Endothelial cell of umbilical vein (primary cell): Measurements from ENCODE around the gene CRY2. TPM values are rescaled to one million over a fixed set of nuclear protein-coding genes. Genes with fewer than 3 reads are reported as not detected.

Experiments
- BruUV-seq: library from RNA; stranded (reverse); fragments of 400-500 nt; replicated peaks from 2 replicates; lab custom pipeline; 2021; lab: Mats Ljungman, UMichigan
- CTCF ChIA-PET: fragments of 300-600, 350-600 bp; sonication (Branson Sonifier 250); formaldehyde crosslinking; loops from one replicate; lab custom pipeline; 2021; ENCODE audit warnings: antibody characterized with exemption, inconsistent platforms; lab: Charles Lee
- POLR2A ChIA-PET: fragments of 300-600, 350-600 bp; sonication (Branson Sonifier 250); formaldehyde crosslinking; loops from one replicate; lab custom pipeline; 2021; ENCODE audit warnings: antibody characterized with exemption, inconsistent platforms; lab: Charles Lee
- DNase-seq: peaks from one replicate; pipeline ENCODE4 v3.0.0-alpha.2; 2011; ENCODE audit warnings: low read depth, low spot score
- FAIRE-seq: peaks from 2 replicates; lab custom pipeline; 2011; peaks lifted over from hg19 to GRCh38; lab: Jason Lieb, UNC
- H2AFZ ChIP-seq: 2 replicates; pipeline ENCODE4 v1.6.0; 2012; ENCODE audit warnings: low read depth, low read length, control low read depth, inconsistent platforms
- H3K27ac ChIP-seq: 2 replicates; pipeline ENCODE4 v1.5.1; 2011; ENCODE audit warnings: low read depth, mild to moderate bottlenecking, control low read depth, low read length, moderate library complexity; ENCODE audit not compliant: insufficient read depth
- H3K27me3 ChIP-seq, 2 experiments: 2 replicates each; pipeline versions ENCODE4 v1.6.0 to v1.6.1; 2011; ENCODE audit warnings: low read length in 2 of 2, mixed read lengths in 1 of 2; ENCODE audit not compliant: control insufficient read depth in 2 of 2, insufficient read depth in 2 of 2
- H3K36me3 ChIP-seq, 2 experiments: 2 replicates in 1 of 2; 3 replicates in 1 of 2; pipeline ENCODE4 v1.5.1; 2011; ENCODE audit warnings: low read length in 2 of 2, mild to moderate bottlenecking in 1 of 2, moderate library complexity in 1 of 2; ENCODE audit not compliant: control insufficient read depth in 2 of 2, insufficient read depth in 2 of 2; ENCODE audit errors: extremely low read depth in 1 of 2
- H3K4me1 ChIP-seq: 3 replicates; pipeline ENCODE4 v1.5.1; 2011; ENCODE audit warnings: mild to moderate bottlenecking, low read length; ENCODE audit not compliant: control insufficient read depth, insufficient read depth; ENCODE audit errors: extremely low read depth
- H3K4me2 ChIP-seq: 2 replicates; pipeline ENCODE4 v1.6.1; 2011; ENCODE audit warnings: low read length, control low read depth, mixed read lengths; ENCODE audit not compliant: insufficient read depth
- H3K4me3 ChIP-seq, 3 experiments: fragments of 200-600 bp in 1 of 3; sonication (generic), shearing (Covaris generic) in 1 of 3; replicated peaks in 1 of 3; 2 replicates each; pipeline ENCODE4 v1.5.1; 2011 to 2016; ENCODE audit warnings: control low read depth in 3 of 3, low read length in 3 of 3, mild to moderate bottlenecking in 2 of 3, inconsistent platforms in 1 of 3, low read depth in 1 of 3, moderate library complexity in 1 of 3; ENCODE audit not compliant: insufficient read depth in 1 of 3
- H3K79me2 ChIP-seq: 2 replicates; pipeline ENCODE4 v1.6.0; 2012; ENCODE audit warnings: low read length, inconsistent platforms; ENCODE audit not compliant: control insufficient read depth, insufficient read depth
- H3K9ac ChIP-seq: replicated peaks from 2 replicates; pipeline ENCODE3; 2011; ENCODE audit warnings: low read length, control low read depth; ENCODE audit not compliant: insufficient read depth; ENCODE audit errors: extremely low read depth
- H3K9me1 ChIP-seq: replicated peaks from 3 replicates; pipeline ENCODE4 v1.6.0; 2011; ENCODE audit warnings: mild to moderate bottlenecking, low read length; ENCODE audit not compliant: control insufficient read depth, insufficient read depth; ENCODE audit errors: extremely low read depth
- H3K9me3 ChIP-seq: replicated peaks from 2 replicates; pipeline ENCODE4 v1.5.1; 2012; ENCODE audit warnings: low read length, inconsistent platforms; ENCODE audit not compliant: control insufficient read depth, insufficient read depth
- H4K20me1 ChIP-seq: replicated peaks from 2 replicates; pipeline ENCODE3; 2011; ENCODE audit warnings: mild to moderate bottlenecking, low read length; ENCODE audit not compliant: control insufficient read depth, insufficient read depth; ENCODE audit errors: extremely low read depth
- EZH2 ChIP-seq: IDR thresholded peaks from 2 replicates; pipeline ENCODE4 v1.6.1; 2012; ENCODE audit warnings: borderline replicate concordance, low read depth, mild to moderate bottlenecking, moderate library complexity, low read length, inconsistent platforms; ENCODE audit not compliant: severe bottlenecking
- FOS ChIP-seq: IDR thresholded peaks from 2 replicates; pipeline ENCODE4 v1.6.1; 2011; ENCODE audit warnings: mild to moderate bottlenecking, low read length, moderate library complexity, borderline replicate concordance; ENCODE audit not compliant: insufficient read depth
- GATA2 ChIP-seq: IDR thresholded peaks from 2 replicates; pipeline ENCODE4 v1.7.0; 2011; ENCODE audit warnings: low read depth, mild to moderate bottlenecking, moderate library complexity, mixed read lengths, low read length; ENCODE audit not compliant: insufficient read length, insufficient read depth
- JUN ChIP-seq: IDR thresholded peaks from 2 replicates; pipeline ENCODE4 v1.6.1; 2011; ENCODE audit warnings: borderline replicate concordance, low read depth; ENCODE audit not compliant: insufficient read length, insufficient read depth
- MYC ChIP-seq: IDR thresholded peaks from one replicate; pipeline ENCODE4 v1.6.1; 2011; ENCODE audit warnings: mild to moderate bottlenecking, low read depth, low read length
- POLR2A ChIP-seq: IDR thresholded peaks from 2 replicates; pipeline ENCODE4 v1.6.1; 2012; ENCODE audit warnings: low read depth, mild to moderate bottlenecking, control low read depth, low read length
- POLR2AphosphoS5 ChIP-seq: IDR thresholded peaks from 2 replicates; pipeline ENCODE4 v1.6.1; 2012; ENCODE audit warnings: low read depth, mild to moderate bottlenecking, control low read depth, low read length, moderate library complexity; ENCODE audit not compliant: insufficient read depth
- dilution Hi-C: fragments of 300-500 bp; cut with MboI; formaldehyde crosslinking; loops from one replicate; pipeline ENCODE4 v1.15.0; 2019; ENCODE audit warnings: low sequenced_read_pairs; ENCODE audit not compliant: extremely low pct_ligation_motif_present
- intact Hi-C: fragments of 100-400 bp; cut with micrococcal nuclease; formaldehyde crosslinking; loops from one replicate; pipeline ENCODE4 v1.10.0; 2022
- polyA plus RNA-seq, 4 experiments: library from polyadenylated mRNA; depleted of rRNA in 3 of 4; stranded (reverse) in 3 of 4; unstranded in 1 of 4; fragments of >200 nt; gene quantifications; 2 replicates each; pipeline versions ENCODE4 v1.2.1 to v1.2.3, GENCODE V29; 2011 to 2012; ENCODE audit warnings: missing spikeins in 1 of 4
- total RNA-seq: library from RNA; stranded (reverse); gene quantifications from 2 replicates; pipeline ENCODE4 v1.2.3, GENCODE V29; 2021
- TF ChIP-seq, protein P1 (sequence below): IDR thresholded peaks from 2 replicates; pipeline ENCODE4 v1.6.1; 2011; ENCODE audit not compliant: insufficient read depth, insufficient read length
- TF ChIP-seq, protein P2 (sequence below), 2 donors: IDR thresholded peaks; 1 replicate in 1 of 2; 2 replicates in 1 of 2; pipeline ENCODE4 v1.5.1; 2011; ENCODE audit warnings: low read length in 2 of 2, mild to moderate bottlenecking in 2 of 2, moderate library complexity in 2 of 2, control low read depth in 1 of 2, inconsistent platforms in 1 of 2, low read depth in 1 of 2; ENCODE audit not compliant: insufficient read depth in 1 of 2; ENCODE audit errors: extremely low read depth in 1 of 2

The CRY2 gene
- total and polyA plus RNA-seq, 2 donors (not counting 3 experiments of a cell fraction or from before 2014, with no cell fraction given) = 7.7 to 11.7 TPM

DNA sequence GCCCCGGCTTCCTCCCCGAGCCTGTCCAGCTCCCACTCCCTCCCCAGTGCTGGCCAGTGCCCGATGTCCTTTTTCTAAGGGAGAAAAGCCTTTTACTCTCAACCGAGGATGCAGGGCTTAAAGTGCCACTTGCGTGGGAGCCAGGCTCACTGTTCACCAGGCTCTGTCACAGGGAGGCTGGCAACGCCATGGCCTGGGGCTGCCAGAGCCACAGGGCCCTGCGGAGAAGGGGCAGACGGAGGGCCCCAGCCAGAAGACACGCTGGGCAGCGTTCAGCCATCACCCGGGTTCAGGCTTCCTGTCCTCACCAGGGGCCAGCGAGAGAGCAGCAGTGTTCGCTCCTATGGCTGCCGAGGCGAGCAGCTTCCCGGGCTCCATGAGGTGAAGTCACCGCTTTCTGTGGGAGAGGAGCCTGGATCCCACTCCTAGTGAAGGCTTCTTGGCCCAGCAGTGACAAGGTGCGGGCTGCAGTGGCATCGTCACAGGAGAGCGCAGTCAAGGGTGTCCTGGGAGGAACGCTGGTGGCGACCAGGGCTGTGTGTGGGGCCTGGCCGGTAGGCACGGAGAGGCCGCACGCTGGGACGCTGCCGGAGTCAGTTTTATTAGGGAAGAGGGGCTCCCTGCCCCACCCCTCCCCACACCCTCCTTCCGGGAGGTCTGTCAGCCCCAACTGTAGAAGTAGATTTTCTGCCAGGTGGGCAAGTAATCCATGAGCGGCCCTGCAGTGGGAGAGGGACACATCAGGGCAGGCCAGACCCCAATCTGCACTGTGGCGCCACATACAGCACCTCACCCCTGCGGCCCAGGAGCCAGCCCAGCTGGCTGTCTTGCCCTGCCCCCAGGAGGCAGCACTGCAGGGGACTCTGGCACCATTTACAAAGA is 62.6 kb downstream of the CRY2 start:
- DNase-seq = no peak
- H4K20me1 ChIP-seq = no peaks in the 10 kb centered on the region
- TF ChIP-seq EZH2 (no peak), FOS (no peak), GATA2 (no peak), POLR2AphosphoS5 (no peak), MYC (no peak), JUN (no peak), POLR2A (no peak)
- TF ChIP-seq, protein P1, sequence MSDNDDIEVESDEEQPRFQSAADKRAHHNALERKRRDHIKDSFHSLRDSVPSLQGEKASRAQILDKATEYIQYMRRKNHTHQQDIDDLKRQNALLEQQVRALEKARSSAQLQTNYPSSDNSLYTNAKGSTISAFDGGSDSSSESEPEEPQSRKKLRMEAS = no peak
- TF ChIP-seq, protein P2, sequence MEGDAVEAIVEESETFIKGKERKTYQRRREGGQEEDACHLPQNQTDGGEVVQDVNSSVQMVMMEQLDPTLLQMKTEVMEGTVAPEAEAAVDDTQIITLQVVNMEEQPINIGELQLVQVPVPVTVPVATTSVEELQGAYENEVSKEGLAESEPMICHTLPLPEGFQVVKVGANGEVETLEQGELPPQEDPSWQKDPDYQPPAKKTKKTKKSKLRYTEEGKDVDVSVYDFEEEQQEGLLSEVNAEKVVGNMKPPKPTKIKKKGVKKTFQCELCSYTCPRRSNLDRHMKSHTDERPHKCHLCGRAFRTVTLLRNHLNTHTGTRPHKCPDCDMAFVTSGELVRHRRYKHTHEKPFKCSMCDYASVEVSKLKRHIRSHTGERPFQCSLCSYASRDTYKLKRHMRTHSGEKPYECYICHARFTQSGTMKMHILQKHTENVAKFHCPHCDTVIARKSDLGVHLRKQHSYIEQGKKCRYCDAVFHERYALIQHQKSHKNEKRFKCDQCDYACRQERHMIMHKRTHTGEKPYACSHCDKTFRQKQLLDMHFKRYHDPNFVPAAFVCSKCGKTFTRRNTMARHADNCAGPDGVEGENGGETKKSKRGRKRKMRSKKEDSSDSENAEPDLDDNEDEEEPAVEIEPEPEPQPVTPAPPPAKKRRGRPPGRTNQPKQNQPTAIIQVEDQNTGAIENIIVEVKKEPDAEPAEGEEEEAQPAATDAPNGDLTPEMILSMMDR (IDR thresholded peaks at IDR 0.05; ENCODE audit: extremely low read depth in 1 of 2, insufficient read depth in 1 of 2, low read depth in 1 of 2, low read length in 2 of 2) = no peak
- peaks cover 0 to 38% of the 10 kb centered on the region in 2 experiments for H3K36me3 ChIP-seq
- no TSS peak for BruUV-seq
- POLR2A ChIA-PET = no interaction called here
- no peaks in the 10 kb centered on the region for H3K9me1 ChIP-seq
- no peaks in the 10 kb centered on the region for H3K4me1 ChIP-seq
- H3K27me3 ChIP-seq = no peaks in the 10 kb centered on the region
- no peaks in the 10 kb centered on the region for H3K9me3 ChIP-seq
- H3K9ac ChIP-seq = no peak overlapping the region
- H3K79me2 ChIP-seq = no peaks in the 10 kb centered on the region
- H2AFZ ChIP-seq = no peak overlapping the region
- no peak for FAIRE-seq
- CTCF ChIA-PET = no interaction called here
- H3K27ac ChIP-seq = no peak overlapping the region
- dilution Hi-C loops (no loop called here), intact Hi-C loops (no loop called here)
- H3K4me2 ChIP-seq = no peak overlapping the region
- H3K4me3 ChIP-seq = no peak overlapping the region
